CD4-positive, alpha-beta memory T cell (primary cell): ENCODE data around the gene CCDC88C. TPM values are rescaled to one million over a fixed set of nuclear protein-coding genes. Genes with fewer than 3 reads are reported as not detected.

Experiments used
- polyA plus RNA-seq, 2 donors: library from polyadenylated mRNA; unstranded; fragments of 300-500 nt; fragmentation: Illumina TruSeq; gene quantifications; one replicate each; pipeline ENCODE4 v1.2.3, GENCODE V29; 2021
- total RNA-seq, 2 experiments: library from RNA; stranded (reverse); gene quantifications; one replicate each; pipeline ENCODE4 v1.2.3, GENCODE V29; 2021

The CCDC88C gene
- total and polyA plus RNA-seq, 4 experiments from 2014 or later, result 17.1 to 293 (median 161) TPM

Other genes with a start within 250 kb of the CCDC88C start
- gene GPR68, start 173.1 kb downstream of the CCDC88C start, total RNA-seq, result 10 to 100 TPM; 10.6 to 10.8 TPM
- 1 to 10 TPM; 3.0 to 8.3 TPM for gene GPR68, start 173.1 kb downstream of the CCDC88C start, polyA plus RNA-seq
- 100 to 1,000 TPM; 162 to 169 TPM for gene PPP4R3A, start 92.5 kb upstream of the CCDC88C start, total RNA-seq
- 100 to 1,000 TPM in 1 of 2 donors, 10 to 100 TPM in 1; 58.7 to 131 TPM for gene PPP4R3A, start 92.5 kb upstream of the CCDC88C start, polyA plus RNA-seq